ENCODE data around the gene FAM98C. TPM values are rescaled to one million over a fixed set of nuclear protein-coding genes. Genes with fewer than 3 reads are reported as not detected.

FAM98C gene
- total and polyA plus RNA-seq, 2 of the 13 experiments (the other 11 are each of a cell fraction or from before 2014, with no cell fraction given), result 10.0 to 11.5 TPM

GRCh38 chr19:38402967-38403674, at the start of gene FAM98C (continued):
- TF ChIP-seq LCORL (IDR thresholded peaks at IDR 0.05) (no peak), LCORL (CRISPR knock-in tag; IDR thresholded peaks at IDR 0.05) (peak; percentile 85), HDAC1 (CRISPR knock-in tag; IDR thresholded peaks at IDR 0.05) (peak; percentile 64; the same call in 1 of the 2 replicates), ZNF362 (CRISPR knock-in tag; IDR thresholded peaks at IDR 0.05; ENCODE audit: borderline replicate concordance) (no peak; the same call in 1 of the 2 replicates), ZNF232 (CRISPR knock-in tag; IDR thresholded peaks at IDR 0.05; ENCODE audit: borderline replicate concordance) (0 out of 2 replicates have a peak, but pooled peaks have one; percentile 30), ZNF883 (CRISPR knock-in tag; IDR thresholded peaks at IDR 0.05; ENCODE audit: not compliant biosample characterization) (peak; percentile 94), ZNF576 (CRISPR knock-in tag; IDR thresholded peaks at IDR 0.05) (no peak), EZH2 (conservative IDR thresholded peaks at IDR 0.05; ENCODE audit: low read depth, low read length) (no peak), ZNF558 (CRISPR knock-in tag; IDR thresholded peaks at IDR 0.05; ENCODE audit: borderline replicate concordance) (peak; percentile 94; the same call in 1 of the 2 replicates), ATF7 (IDR thresholded peaks at IDR 0.05) (no peak), ATF7 (CRISPR knock-in tag; IDR thresholded peaks at IDR 0.05) (no peak), GMEB2 (CRISPR knock-in tag; IDR thresholded peaks at IDR 0.05; ENCODE audit: low read depth) (peak; percentile 57; the same call in 1 of the 2 replicates), GABPA (IDR thresholded peaks at IDR 0.05; ENCODE audit: low read depth, low read length) (0 out of 2 replicates have a peak, but pooled peaks have one; percentile 7), GABPA (CRISPR knock-in tag; IDR thresholded peaks at IDR 0.05; ENCODE audit: low read depth) (no peak)
- TF ChIP-seq, protein P1, sequence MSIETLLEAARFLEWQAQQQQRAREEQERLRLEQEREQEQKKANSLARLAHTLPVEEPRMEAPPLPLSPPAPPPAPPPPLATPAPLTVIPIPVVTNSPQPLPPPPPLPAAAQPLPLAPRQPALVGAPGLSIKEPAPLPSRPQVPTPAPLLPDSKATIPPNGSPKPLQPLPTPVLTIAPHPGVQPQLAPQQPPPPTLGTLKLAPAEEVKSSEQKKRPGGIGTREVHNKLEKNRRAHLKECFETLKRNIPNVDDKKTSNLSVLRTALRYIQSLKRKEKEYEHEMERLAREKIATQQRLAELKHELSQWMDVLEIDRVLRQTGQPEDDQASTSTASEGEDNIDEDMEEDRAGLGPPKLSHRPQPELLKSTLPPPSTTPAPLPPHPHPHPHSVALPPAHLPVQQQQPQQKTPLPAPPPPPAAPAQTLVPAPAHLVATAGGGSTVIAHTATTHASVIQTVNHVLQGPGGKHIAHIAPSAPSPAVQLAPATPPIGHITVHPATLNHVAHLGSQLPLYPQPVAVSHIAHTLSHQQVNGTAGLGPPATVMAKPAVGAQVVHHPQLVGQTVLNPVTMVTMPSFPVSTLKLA (IDR thresholded peaks at IDR 0.05), result 0 out of 2 replicates have a peak, but pooled peaks have one; percentile 5
- TF ChIP-seq, protein P2, sequence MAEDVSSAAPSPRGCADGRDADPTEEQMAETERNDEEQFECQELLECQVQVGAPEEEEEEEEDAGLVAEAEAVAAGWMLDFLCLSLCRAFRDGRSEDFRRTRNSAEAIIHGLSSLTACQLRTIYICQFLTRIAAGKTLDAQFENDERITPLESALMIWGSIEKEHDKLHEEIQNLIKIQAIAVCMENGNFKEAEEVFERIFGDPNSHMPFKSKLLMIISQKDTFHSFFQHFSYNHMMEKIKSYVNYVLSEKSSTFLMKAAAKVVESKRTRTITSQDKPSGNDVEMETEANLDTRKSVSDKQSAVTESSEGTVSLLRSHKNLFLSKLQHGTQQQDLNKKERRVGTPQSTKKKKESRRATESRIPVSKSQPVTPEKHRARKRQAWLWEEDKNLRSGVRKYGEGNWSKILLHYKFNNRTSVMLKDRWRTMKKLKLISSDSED (CRISPR knock-in tag; IDR thresholded peaks at IDR 0.05), result peak; percentile 43; the same call in 1 of the 2 replicates
- TF ChIP-seq, protein P3, sequence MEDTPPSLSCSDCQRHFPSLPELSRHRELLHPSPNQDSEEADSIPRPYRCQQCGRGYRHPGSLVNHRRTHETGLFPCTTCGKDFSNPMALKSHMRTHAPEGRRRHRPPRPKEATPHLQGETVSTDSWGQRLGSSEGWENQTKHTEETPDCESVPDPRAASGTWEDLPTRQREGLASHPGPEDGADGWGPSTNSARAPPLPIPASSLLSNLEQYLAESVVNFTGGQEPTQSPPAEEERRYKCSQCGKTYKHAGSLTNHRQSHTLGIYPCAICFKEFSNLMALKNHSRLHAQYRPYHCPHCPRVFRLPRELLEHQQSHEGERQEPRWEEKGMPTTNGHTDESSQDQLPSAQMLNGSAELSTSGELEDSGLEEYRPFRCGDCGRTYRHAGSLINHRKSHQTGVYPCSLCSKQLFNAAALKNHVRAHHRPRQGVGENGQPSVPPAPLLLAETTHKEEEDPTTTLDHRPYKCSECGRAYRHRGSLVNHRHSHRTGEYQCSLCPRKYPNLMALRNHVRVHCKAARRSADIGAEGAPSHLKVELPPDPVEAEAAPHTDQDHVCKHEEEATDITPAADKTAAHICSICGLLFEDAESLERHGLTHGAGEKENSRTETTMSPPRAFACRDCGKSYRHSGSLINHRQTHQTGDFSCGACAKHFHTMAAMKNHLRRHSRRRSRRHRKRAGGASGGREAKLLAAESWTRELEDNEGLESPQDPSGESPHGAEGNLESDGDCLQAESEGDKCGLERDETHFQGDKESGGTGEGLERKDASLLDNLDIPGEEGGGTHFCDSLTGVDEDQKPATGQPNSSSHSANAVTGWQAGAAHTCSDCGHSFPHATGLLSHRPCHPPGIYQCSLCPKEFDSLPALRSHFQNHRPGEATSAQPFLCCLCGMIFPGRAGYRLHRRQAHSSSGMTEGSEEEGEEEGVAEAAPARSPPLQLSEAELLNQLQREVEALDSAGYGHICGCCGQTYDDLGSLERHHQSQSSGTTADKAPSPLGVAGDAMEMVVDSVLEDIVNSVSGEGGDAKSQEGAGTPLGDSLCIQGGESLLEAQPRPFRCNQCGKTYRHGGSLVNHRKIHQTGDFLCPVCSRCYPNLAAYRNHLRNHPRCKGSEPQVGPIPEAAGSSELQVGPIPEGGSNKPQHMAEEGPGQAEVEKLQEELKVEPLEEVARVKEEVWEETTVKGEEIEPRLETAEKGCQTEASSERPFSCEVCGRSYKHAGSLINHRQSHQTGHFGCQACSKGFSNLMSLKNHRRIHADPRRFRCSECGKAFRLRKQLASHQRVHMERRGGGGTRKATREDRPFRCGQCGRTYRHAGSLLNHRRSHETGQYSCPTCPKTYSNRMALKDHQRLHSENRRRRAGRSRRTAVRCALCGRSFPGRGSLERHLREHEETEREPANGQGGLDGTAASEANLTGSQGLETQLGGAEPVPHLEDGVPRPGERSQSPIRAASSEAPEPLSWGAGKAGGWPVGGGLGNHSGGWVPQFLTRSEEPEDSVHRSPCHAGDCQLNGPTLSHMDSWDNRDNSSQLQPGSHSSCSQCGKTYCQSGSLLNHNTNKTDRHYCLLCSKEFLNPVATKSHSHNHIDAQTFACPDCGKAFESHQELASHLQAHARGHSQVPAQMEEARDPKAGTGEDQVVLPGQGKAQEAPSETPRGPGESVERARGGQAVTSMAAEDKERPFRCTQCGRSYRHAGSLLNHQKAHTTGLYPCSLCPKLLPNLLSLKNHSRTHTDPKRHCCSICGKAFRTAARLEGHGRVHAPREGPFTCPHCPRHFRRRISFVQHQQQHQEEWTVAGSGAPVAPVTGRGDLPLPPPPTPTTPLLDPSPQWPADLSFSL (CRISPR knock-in tag; IDR thresholded peaks at IDR 0.05), result no peak
